Stimulated activated CD8-positive, alpha-beta memory T cell treated with anti-CD3 and anti-CD28 coated beads, Interleukin-15, amount 100 ng/mL, for 4 hours (primary cell): ENCODE results near the gene PTBP3.

Source experiments
- DNase-seq, 2 donors: peaks; one replicate each; pipeline ENCODE4 v3.0.0-alpha.2; 2020; ENCODE audit warnings: low read depth in 2 of 2

Gene PTBP3

GRCh38 chr9:112360047-112360804 lies 26.8 kb upstream of the PTBP3 start:
- DNase-seq: no peak

DNA sequence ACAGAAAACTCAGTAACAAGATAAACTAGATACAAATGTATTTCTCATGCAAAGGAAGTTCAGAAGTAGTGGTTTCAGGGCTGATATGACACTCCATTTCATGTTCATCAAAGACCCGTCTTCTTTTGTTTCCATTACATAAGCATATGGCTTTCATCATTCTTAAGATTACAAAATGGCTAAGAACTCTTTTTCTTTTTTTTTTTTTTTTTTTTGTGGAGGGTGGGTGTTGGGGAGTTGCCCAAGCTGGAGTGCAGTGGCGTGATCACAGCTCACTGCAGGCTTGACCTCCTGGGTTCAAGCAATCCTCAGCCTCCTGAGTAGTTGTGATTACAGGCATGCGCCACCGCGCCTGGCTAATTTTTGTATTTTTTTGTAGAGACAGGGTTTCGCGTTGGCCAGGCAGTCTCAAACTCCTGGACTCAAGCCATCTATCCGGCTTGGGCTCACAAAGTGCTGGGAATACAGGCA lies 22.0 kb upstream of the PTBP3 start:
- no peak for DNase-seq

DNA sequence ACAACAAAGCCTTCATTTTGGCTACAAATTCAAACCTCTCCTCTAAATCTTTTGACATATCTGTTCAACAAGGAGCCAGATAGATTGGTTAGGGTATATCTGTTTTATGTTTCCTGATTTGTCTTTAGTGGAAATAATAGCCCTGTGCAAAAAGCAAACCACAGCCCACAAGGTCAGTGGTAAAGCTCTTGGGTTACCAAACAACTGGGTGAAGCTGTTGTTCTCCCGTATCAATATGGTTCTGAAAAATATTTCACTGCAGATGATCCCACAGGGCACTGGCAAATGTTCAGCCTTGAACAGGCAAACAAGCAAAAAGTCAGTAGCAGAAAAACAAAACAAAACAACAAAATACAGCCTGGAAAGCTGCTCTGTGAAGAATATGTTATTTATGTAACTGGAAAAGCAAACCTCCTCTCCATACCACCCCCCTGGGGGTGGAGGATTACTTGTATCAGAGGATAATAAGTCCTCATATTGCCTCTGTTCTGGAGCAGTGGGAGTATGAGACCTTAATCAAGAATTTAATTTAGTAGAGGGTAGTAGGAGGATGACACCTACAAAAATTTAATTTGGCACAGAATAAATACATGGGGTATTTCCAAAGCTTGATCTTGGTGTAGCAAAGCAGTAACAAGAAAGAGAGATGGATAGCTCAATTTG lies 20.8 kb upstream of the PTBP3 start:
- DNase-seq: no peak

- DNase-seq: no peak
Observed at GRCh38 chr9:112352209-112352608, 18.8 kb upstream of the PTBP3 start.

GRCh38 chr9:112351184-112351583 lies 17.8 kb upstream of the PTBP3 start:
- DNase-seq: no peak

DNA sequence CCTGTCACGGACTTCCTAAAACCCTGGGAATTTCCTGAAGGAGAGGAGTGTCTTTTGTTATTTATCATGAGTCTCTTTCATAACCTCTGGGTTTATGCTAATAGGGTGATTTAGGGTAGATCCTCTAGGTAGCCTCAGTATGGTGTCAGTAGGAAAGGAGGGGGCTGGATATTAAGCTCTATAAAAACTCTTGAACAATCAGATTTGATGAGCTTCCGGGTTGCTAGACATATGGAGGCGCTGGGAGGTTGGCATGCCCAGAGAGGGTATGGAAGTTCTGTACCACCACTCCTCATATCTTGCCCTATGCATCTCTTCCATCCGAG lies 15.6 kb upstream of the PTBP3 start:
- DNase-seq: no peak

GRCh38 chr9:112348257-112349007 lies 15.0 kb upstream of the PTBP3 start:
- DNase-seq: peak; percentile 39 to 56

GRCh38 chr9:112341730-112342129 lies 8.3 kb upstream of the PTBP3 start:
- DNase-seq: no peak

DNA sequence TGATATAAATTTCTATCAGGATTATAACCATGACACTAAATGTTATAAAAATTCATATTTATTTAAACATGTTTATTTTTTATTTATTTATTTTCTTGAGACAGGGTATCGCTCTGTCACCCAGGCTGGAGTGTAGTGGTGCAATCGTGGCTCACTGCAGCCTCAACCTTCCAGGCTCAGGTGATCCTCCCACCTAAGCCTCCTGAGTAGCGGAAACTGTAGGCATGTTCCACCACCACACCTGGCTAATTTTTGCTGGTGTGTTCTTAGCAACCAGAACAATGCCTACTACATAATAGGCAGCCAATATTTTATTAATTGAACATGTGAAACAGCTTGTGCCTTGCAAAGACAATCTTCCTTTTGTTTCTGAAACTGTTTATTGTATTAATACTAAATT lies 6.5 kb upstream of the PTBP3 start:
- DNase-seq: no peak

DNA sequence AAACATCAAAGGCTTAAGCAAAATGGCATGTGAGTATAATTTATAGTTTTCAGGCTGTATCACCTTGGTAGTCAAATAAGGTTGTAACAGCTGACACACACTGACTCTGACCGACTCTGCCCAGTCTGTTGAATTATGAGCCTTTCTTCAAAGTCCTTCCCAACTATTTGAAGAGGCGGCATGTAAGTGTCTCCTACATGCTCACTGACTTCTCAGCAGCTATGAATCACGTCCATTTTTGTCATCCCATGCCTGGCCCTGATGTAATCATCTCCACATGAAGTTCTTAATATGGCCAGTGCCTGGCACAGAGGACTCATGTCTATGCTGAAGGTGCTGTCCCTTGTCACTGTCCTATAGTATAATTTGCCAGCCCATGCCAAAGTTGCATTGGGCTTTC lies 5.1 kb upstream of the PTBP3 start:
- no peak for DNase-seq

GRCh38 chr9:112337547-112337946 lies 4.1 kb upstream of the PTBP3 start:
- DNase-seq: no peak

GRCh38 chr9:112334432-112334841 lies 1.0 kb upstream of the PTBP3 start:
- DNase-seq: peak in 1 of 2 donors; percentile 10

GRCh38 chr9:112333639-112334431 lies 416 bp upstream of the PTBP3 start:
- peak; percentile 82 to 90 for DNase-seq

- DNase-seq: no peak
Observed at GRCh38 chr9:112332674-112332976, 794 bp downstream of the PTBP3 start.

DNA sequence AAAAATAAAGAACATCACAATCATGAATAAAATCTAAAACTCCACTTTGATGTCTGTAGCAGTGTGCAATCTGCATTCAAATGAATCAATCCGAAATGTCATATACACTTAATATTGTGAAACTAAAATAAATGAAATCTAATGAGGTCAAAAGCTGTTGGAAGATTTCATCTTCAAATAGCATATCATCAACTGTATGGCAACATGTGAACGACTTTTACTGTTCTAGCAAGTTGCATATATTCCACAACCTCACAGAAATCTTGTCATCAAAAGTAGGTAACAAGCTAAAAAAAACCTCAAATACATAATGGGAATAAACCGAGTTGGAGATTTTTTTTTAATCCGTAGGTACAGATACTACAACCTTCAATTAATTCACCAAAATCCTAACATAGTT lies 1.2 kb downstream of the PTBP3 start:
- DNase-seq: no peak

DNA sequence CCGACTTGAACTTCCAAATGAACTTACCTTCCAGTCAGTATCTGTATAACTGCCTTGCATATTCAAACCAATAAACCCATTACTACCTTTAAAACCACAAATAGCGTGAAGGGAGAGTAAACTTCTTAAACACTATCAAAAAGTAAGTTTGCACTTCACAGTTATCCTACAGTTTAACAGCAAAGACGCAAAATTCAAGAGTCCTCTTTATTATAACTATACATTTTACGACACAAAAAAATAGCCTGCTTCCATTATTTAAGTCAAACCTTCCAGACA lies 1.8 kb downstream of the PTBP3 start:
- no peak for DNase-seq

GRCh38 chr9:112328545-112328944 lies 4.9 kb downstream of the PTBP3 start:
- no peak for DNase-seq

DNA sequence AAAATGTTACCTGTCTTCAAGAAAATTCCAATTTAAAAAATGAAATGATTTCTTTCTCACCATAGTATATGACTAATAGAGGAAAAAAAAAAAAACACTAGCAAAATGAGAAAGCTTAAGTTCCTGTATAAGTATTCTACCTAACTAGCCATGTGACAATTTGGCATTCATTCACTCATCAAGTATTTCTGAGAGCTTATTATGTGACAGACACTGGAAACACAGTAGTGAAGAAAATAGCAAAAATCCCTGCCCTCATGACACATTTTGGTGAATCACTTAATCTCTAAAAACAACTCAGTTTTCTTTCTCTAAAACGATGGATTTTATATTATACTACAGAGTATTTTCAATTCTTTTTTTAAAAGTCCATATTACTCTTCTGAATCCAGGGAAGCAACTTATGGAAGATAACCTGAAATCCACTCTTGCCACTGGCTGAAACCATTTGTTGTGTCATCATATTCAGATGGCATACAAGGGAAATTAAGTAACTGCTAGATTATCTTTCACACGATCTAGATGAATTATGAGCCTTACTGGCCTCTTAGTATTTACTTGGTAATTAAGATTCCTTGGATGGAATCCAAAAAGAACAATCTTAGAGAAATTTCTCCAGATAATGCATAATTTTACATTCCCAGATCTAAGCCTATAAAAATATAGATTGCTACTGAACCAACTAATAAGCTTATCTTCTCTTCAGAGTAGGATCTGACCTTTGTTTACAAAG lies 5.5 kb downstream of the PTBP3 start:
- no peak for DNase-seq

- no peak for DNase-seq
Observed at GRCh38 chr9:112326194-112326593, 7.2 kb downstream of the PTBP3 start.

GRCh38 chr9:112325600-112325999 lies 7.8 kb downstream of the PTBP3 start:
- no peak for DNase-seq

GRCh38 chr9:112325127-112325526 lies 8.3 kb downstream of the PTBP3 start:
- DNase-seq: no peak

GRCh38 chr9:112323378-112323854 lies 10.0 kb downstream of the PTBP3 start:
- no peak for DNase-seq
